ENCODE results near the gene SLC26A11. TPM values are rescaled to one million over a fixed set of nuclear protein-coding genes. Genes with fewer than 3 reads are reported as not detected.

Gene SLC26A11
- total RNA-seq, 1 experiment from 2014 or later: 26.5 TPM

DNA sequence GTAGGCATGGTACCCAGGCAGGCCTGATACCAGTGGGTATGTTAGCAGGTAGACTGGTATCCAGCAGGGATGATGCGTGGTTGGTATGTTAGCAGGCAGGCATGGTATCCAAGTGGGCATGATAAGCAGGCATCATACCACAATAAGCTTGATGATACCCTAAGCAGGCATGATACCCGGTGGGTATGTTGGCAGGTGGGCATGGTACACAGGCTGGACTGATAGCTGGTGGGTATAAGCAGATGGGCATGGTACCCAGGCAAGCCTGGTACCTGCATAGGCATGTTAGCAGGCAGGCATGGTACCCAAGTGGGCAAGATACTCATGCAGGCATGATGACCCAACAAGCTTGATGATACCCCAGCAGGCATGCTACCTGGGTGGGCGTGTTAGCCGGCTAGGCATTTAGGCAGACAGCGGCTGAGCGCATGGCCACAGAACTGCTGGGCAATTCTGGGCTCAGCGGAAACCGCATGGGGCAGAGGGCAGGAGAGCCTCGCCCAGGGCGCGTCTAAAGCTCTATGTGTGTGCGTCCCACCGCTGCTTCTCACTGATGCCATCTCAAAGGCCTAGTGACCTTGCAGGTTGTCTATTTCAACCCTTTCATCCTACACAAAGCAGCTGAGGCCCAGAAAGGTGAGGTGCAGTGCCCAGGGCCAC lies 2.4 kb upstream of the SLC26A11 start:
- Histone ChIP-seq H3K27ac (ENCODE audit: insufficient read length, low read depth, low read length) (no peak overlapping the region), H3K4ac (ENCODE audit: low read depth, low read length) (no peak overlapping the region), H2BK15ac (ENCODE audit: low read depth, low read length) (no peak overlapping the region), H3K79me2 (ENCODE audit: insufficient read depth, low read length) (no peaks in the 10 kb centered on the region), H2BK5ac (ENCODE audit: insufficient read length, low read length) (no peak overlapping the region), H2AFZ (ENCODE audit: low read length) (no peak overlapping the region), H3K14ac (ENCODE audit: insufficient read depth, low read length) (no peak overlapping the region), H4K5ac (ENCODE audit: insufficient read length, low read depth, low read length) (no peak overlapping the region), H2AK5ac (ENCODE audit: insufficient read length, low read length) (no peak overlapping the region), H2BK120ac (ENCODE audit: low read depth, low read length, poor library complexity, severe bottlenecking) (no peak overlapping the region), H3K18ac (ENCODE audit: insufficient read length, low read depth, low read length) (no peak overlapping the region), H3K9ac (ENCODE audit: extremely low read depth, insufficient read length, low read length) (no peak overlapping the region), H4K20me1 (ENCODE audit: control insufficient read depth, insufficient read depth, insufficient read length) (no peaks in the 10 kb centered on the region), H4K8ac (replicated peaks; ENCODE audit: insufficient read length, low read depth, low read length) (no peak overlapping the region), H3K79me1 (ENCODE audit: insufficient read depth, low read depth, low read length, poor library complexity, severe bottlenecking) (no peaks in the 10 kb centered on the region), H3K4me2 (ENCODE audit: insufficient read depth, insufficient read length, low read length) (no peak overlapping the region), H3K27me3 (ENCODE audit: insufficient read depth, low read length) (no peaks in the 10 kb centered on the region), H4K91ac (ENCODE audit: insufficient read length, low read depth, low read length) (no peak overlapping the region), H2BK12ac (ENCODE audit: insufficient read length, low read depth, low read length) (no peak overlapping the region), H3K23me2 (ENCODE audit: insufficient read length, low read depth, low read length, poor library complexity, severe bottlenecking) (peaks cover 5% of the 10 kb centered on the region), H3K23ac (ENCODE audit: insufficient read length, low read depth, low read length) (no peak overlapping the region), H3T11ph (ENCODE audit: low read length) (no peak overlapping the region), H3K56ac (ENCODE audit: insufficient read length, low read depth, low read length) (no peak overlapping the region), H3K4me1 (ENCODE audit: insufficient read depth, low read length) (no peaks in the 10 kb centered on the region), H2BK20ac (ENCODE audit: low read depth, low read length, poor library complexity, severe bottlenecking) (no peak overlapping the region), H3K9me3 (ENCODE audit: control insufficient read depth, low read depth, low read length) (no peaks in the 10 kb centered on the region)
- TF ChIP-seq, protein P1, sequence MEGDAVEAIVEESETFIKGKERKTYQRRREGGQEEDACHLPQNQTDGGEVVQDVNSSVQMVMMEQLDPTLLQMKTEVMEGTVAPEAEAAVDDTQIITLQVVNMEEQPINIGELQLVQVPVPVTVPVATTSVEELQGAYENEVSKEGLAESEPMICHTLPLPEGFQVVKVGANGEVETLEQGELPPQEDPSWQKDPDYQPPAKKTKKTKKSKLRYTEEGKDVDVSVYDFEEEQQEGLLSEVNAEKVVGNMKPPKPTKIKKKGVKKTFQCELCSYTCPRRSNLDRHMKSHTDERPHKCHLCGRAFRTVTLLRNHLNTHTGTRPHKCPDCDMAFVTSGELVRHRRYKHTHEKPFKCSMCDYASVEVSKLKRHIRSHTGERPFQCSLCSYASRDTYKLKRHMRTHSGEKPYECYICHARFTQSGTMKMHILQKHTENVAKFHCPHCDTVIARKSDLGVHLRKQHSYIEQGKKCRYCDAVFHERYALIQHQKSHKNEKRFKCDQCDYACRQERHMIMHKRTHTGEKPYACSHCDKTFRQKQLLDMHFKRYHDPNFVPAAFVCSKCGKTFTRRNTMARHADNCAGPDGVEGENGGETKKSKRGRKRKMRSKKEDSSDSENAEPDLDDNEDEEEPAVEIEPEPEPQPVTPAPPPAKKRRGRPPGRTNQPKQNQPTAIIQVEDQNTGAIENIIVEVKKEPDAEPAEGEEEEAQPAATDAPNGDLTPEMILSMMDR (conservative IDR thresholded peaks at IDR 0.05): no peak
- H3K36me3 Mint-ChIP-seq (ENCODE audit: insufficient read depth in 1 of 3, low read depth in 3 of 3): peaks cover 7 to 24% (median 22%) of the 10 kb centered on the region in 3 experiments; a peak in 5 of 7 replicates
- peaks cover 7 to 11% of the 10 kb centered on the region in 2 experiments for H3K4me1 Mint-ChIP-seq
- H3K4me3 Mint-ChIP-seq: no peak overlapping the region
- H3K9me3 Mint-ChIP-seq: no peaks in the 10 kb centered on the region
- no peak for DNase-seq
- H3K27me3 Mint-ChIP-seq (ENCODE audit: low read depth): no peaks in the 10 kb centered on the region; the same call in 1 of the 2 replicates
- WGBS (ENCODE audit: extremely low coverage, insufficient read length, low lambda C conversion rate): no CpG with 5 or more reads among the region's 13 CpGs
- no peak overlapping the region for H3K27ac Mint-ChIP-seq
